ENCODE measurements around the gene GPS1.

Gene GPS1

GRCh38 chr17:82070611-82071010 is 18.9 kb downstream of the GPS1 start:
- no peak overlapping the region for H3K4me3 ChIP-seq (replicated peaks; ENCODE audit: low read depth, low read length)
- no peaks in the 10 kb centered on the region for H3K36me3 ChIP-seq (ENCODE audit: control insufficient read depth, insufficient read depth, low read length)
- no peak for TF ChIP-seq CTCF (IDR thresholded peaks at IDR 0.05; ENCODE audit: insufficient read depth, low read length, poor library complexity, severe bottlenecking)
- no peak for DNase-seq (ENCODE audit: extremely low read depth, insufficient read length)
- H3K27me3 ChIP-seq (replicated peaks; ENCODE audit: control insufficient read depth, insufficient read depth, low read length), result no peaks in the 10 kb centered on the region

GRCh38 chr17:82072827-82073226 is 21.1 kb downstream of the GPS1 start:
- no peak for DNase-seq (ENCODE audit: extremely low read depth, insufficient read length)
- Histone ChIP-seq H3K4me3 (replicated peaks; ENCODE audit: low read depth, low read length) (no peak overlapping the region), H3K36me3 (ENCODE audit: control insufficient read depth, insufficient read depth, low read length) (no peaks in the 10 kb centered on the region; the same call in 1 of the 2 replicates), H3K27me3 (replicated peaks; ENCODE audit: control insufficient read depth, insufficient read depth, low read length) (no peaks in the 10 kb centered on the region)
- no peak for TF ChIP-seq CTCF (IDR thresholded peaks at IDR 0.05; ENCODE audit: insufficient read depth, low read length, poor library complexity, severe bottlenecking)

- Histone ChIP-seq H3K36me3 (ENCODE audit: control insufficient read depth, insufficient read depth, low read length) (peaks cover 4% of the 10 kb centered on the region), H3K27me3 (replicated peaks; ENCODE audit: control insufficient read depth, insufficient read depth, low read length) (no peaks in the 10 kb centered on the region), H3K4me3 (replicated peaks; ENCODE audit: low read depth, low read length) (no peak overlapping the region)
- no peak for DNase-seq (ENCODE audit: extremely low read depth, insufficient read length)
- no peak for TF ChIP-seq CTCF (IDR thresholded peaks at IDR 0.05; ENCODE audit: insufficient read depth, low read length, poor library complexity, severe bottlenecking)
Observed at GRCh38 chr17:82073446-82073845, 21.7 kb downstream of the GPS1 start.

GRCh38 chr17:82076018-82076784 is 24.5 kb downstream of the GPS1 start:
- DNase-seq (ENCODE audit: extremely low read depth, insufficient read length), result no peak
- no peak for TF ChIP-seq CTCF (IDR thresholded peaks at IDR 0.05; ENCODE audit: insufficient read depth, low read length, poor library complexity, severe bottlenecking)
- Histone ChIP-seq H3K27me3 (replicated peaks; ENCODE audit: control insufficient read depth, insufficient read depth, low read length) (no peaks in the 10 kb centered on the region), H3K36me3 (ENCODE audit: control insufficient read depth, insufficient read depth, low read length) (peaks cover 22% of the 10 kb centered on the region), H3K4me3 (replicated peaks; ENCODE audit: low read depth, low read length) (no peak overlapping the region)

GRCh38 chr17:82076785-82077591 is 25.3 kb downstream of the GPS1 start:
- DNase-seq (ENCODE audit: extremely low read depth, insufficient read length), result no peak
- no peak overlapping the region for H3K4me3 ChIP-seq (replicated peaks; ENCODE audit: low read depth, low read length)
- H3K36me3 ChIP-seq (ENCODE audit: control insufficient read depth, insufficient read depth, low read length), result peaks cover 26% of the 10 kb centered on the region
- no peaks in the 10 kb centered on the region for H3K27me3 ChIP-seq (replicated peaks; ENCODE audit: control insufficient read depth, insufficient read depth, low read length)
- TF ChIP-seq CTCF (IDR thresholded peaks at IDR 0.05; ENCODE audit: insufficient read depth, low read length, poor library complexity, severe bottlenecking), result no peak
